ENCODE data around the gene DIO3. TPM values are rescaled to one million over a fixed set of nuclear protein-coding genes. Genes with fewer than 3 reads are reported as not detected.
"Not testable (repeated sequence)": the region's sequence is repeated elsewhere in the genome, so short reads cannot be mapped to it uniquely, and the experiment has no call there.

DIO3 gene
- total RNA-seq, 2 experiments from 2014 or later: not detected

GRCh38 chr14:101548710-101549109 lies 12.6 kb upstream of the DIO3 start:
- Histone ChIP-seq H3K79me2 (ENCODE audit: insufficient read depth, low read depth, low read length) (no peaks in the 10 kb centered on the region), H4K20me1 (ENCODE audit: insufficient read depth, low read length) (no peaks in the 10 kb centered on the region), H2AFZ (ENCODE audit: low read length) (no peak overlapping the region), H3K4me2 (ENCODE audit: low read length) (no peak overlapping the region), H3K36me3 (ENCODE audit: insufficient read depth, low read length) (no peaks in the 10 kb centered on the region), H3K4me3 (ENCODE audit: low read depth, low read length, poor library complexity, severe bottlenecking) (no peak overlapping the region), H3K9me2 (ENCODE audit: insufficient read depth, low read length) (no peaks in the 10 kb centered on the region), H3K9me3 (ENCODE audit: low read length) (no peaks in the 10 kb centered on the region), H3K4me1 (ENCODE audit: insufficient read depth, low read length, poor library complexity, severe bottlenecking) (no peaks in the 10 kb centered on the region), H3K27ac (ENCODE audit: low read depth, low read length, poor library complexity, severe bottlenecking) (no peak overlapping the region)
- intact Hi-C loops (cut with micrococcal nuclease; ENCODE audit: unreplicated experiment): no loop called here
- DNase-seq (ENCODE audit: low spot score): no peak
- ChIA-PET CTCF (ENCODE audit: unreplicated experiment) (no interaction called here), POLR2A (no interaction called here)
- no TSS peak for BruUV-seq (replicated peaks)
- no peak for TF ChIP-seq CTCF (conservative IDR thresholded peaks at IDR 0.05; ENCODE audit: low read length)
- TF ChIP-seq EZH2phosphoT487 (IDR thresholded peaks at IDR 0.05; ENCODE audit: borderline replicate concordance, low read depth, low read length): no peak

- DNase-seq (ENCODE audit: low spot score): no peak
- POLR2A ChIA-PET: no interaction called here
- no TSS peak for BruUV-seq (replicated peaks)
- Histone ChIP-seq H3K27ac (ENCODE audit: low read depth, low read length, poor library complexity, severe bottlenecking) (no peak overlapping the region), H3K4me3 (ENCODE audit: low read depth, low read length, poor library complexity, severe bottlenecking) (no peak overlapping the region), H3K36me3 (ENCODE audit: insufficient read depth, low read length) (no peaks in the 10 kb centered on the region), H2AFZ (ENCODE audit: low read length) (no peak overlapping the region), H3K4me1 (ENCODE audit: insufficient read depth, low read length, poor library complexity, severe bottlenecking) (no peaks in the 10 kb centered on the region), H3K4me2 (ENCODE audit: low read length) (no peak overlapping the region), H4K20me1 (ENCODE audit: insufficient read depth, low read length) (no peaks in the 10 kb centered on the region), H3K79me2 (ENCODE audit: insufficient read depth, low read depth, low read length) (no peaks in the 10 kb centered on the region), H3K9me2 (ENCODE audit: insufficient read depth, low read length) (no peaks in the 10 kb centered on the region), H3K9me3 (ENCODE audit: low read length) (no peaks in the 10 kb centered on the region)
- CTCF ChIA-PET (ENCODE audit: unreplicated experiment): no interaction called here
- TF ChIP-seq CTCF (conservative IDR thresholded peaks at IDR 0.05; ENCODE audit: low read length) (no peak), EZH2phosphoT487 (IDR thresholded peaks at IDR 0.05; ENCODE audit: borderline replicate concordance, low read depth, low read length) (no peak)
- intact Hi-C loops (cut with micrococcal nuclease; ENCODE audit: unreplicated experiment): no loop called here
Observed at GRCh38 chr14:101549154-101549553, 12.1 kb upstream of the DIO3 start.

- H3K9me2 ChIP-seq (ENCODE audit: insufficient read depth, low read length); DNase-seq (ENCODE audit: low spot score); BruUV-seq (replicated peaks); H3K36me3 ChIP-seq (ENCODE audit: insufficient read depth, low read length); H2AFZ ChIP-seq (ENCODE audit: low read length); H3K4me3 ChIP-seq (ENCODE audit: low read depth, low read length, poor library complexity, severe bottlenecking); H3K79me2 ChIP-seq (ENCODE audit: insufficient read depth, low read depth, low read length); H4K20me1 ChIP-seq (ENCODE audit: insufficient read depth, low read length); H3K4me1 ChIP-seq (ENCODE audit: insufficient read depth, low read length, poor library complexity, severe bottlenecking); CTCF ChIA-PET (ENCODE audit: unreplicated experiment); H3K9me3 ChIP-seq (ENCODE audit: low read length); H3K27ac ChIP-seq (ENCODE audit: low read depth, low read length, poor library complexity, severe bottlenecking); intact Hi-C loops (cut with micrococcal nuclease; ENCODE audit: unreplicated experiment); H3K4me2 ChIP-seq (ENCODE audit: low read length); POLR2A ChIA-PET: not testable (repeated sequence)
Observed at GRCh38 chr14:101550202-101550912, 10.9 kb upstream of the DIO3 start.
